Ovary (tissue), 9 donors: ENCODE measurements around the gene GPC6. TPM values are rescaled to one million over a fixed set of nuclear protein-coding genes. Genes with fewer than 3 reads are reported as not detected.

ENCODE experiments used
- DNase-seq, 5 donors: peaks; one replicate each; pipeline ENCODE4 v3.0.0-alpha.2; 2019 to 2020
- H3K27ac ChIP-seq, 2 donors: fragments of 200-600 bp; one replicate each; pipeline versions ENCODE4 v1.5.1 to v1.8.0; 2019 to 2022
- H3K27me3 ChIP-seq: fragments of 200-600 bp; one replicate; pipeline ENCODE4 v1.8.0; 2022
- H3K36me3 ChIP-seq: fragments of 200-600 bp; sonication (generic); one replicate; pipeline ENCODE4 v1.5.1; 2019
- H3K4me1 ChIP-seq: one replicate; pipeline ENCODE4 v1.8.1; 2013; ENCODE audit warnings: mild to moderate bottlenecking, moderate library complexity; ENCODE audit not compliant: insufficient read depth
- H3K4me3 ChIP-seq: fragments of 200-600 bp; sonication (generic); one replicate; pipeline ENCODE4 v1.5.1; 2017
- H3K9me3 ChIP-seq, 2 donors: fragments of 200-600 bp in 1 of 2; sonication (generic) in 1 of 2; one replicate each; pipeline versions ENCODE4 v1.5.1 to v1.8.1; 2013 to 2019; ENCODE audit warnings: mild to moderate bottlenecking in 1 of 2, moderate library complexity in 1 of 2
- CTCF ChIP-seq, 3 donors: fragments of 450-650 bp in 2 of 3; fragments of 200-600 bp in 1 of 3; IDR thresholded peaks; one replicate each; pipeline versions ENCODE4 v1.5.1 to v1.8.0; 2016 to 2022; ENCODE audit warnings: antibody characterized with exemption in 3 of 3, mild to moderate bottlenecking in 1 of 3
- EP300 ChIP-seq: sonication (generic); formaldehyde crosslinking; IDR thresholded peaks from one replicate; pipeline ENCODE4 v1.6.1; 2017; ENCODE audit warnings: antibody characterized with exemption
- POLR2A ChIP-seq: fragments of 450-650 bp; IDR thresholded peaks from one replicate; pipeline ENCODE4 v1.6.1; 2017; ENCODE audit warnings: antibody characterized with exemption, mild to moderate bottlenecking, moderate library complexity
- WGBS, 3 donors: extraction: QIAGEN DNeasy Blood & Tissue Kit in 1 of 3; methylation state at CpG; one replicate each; pipeline versions ENCODE4 v1.1.5 to v1.1.7; 2013 to 2017; 5-methylcytosine and 5-hydroxymethylcytosine counted together
- intact Hi-C, 4 donors: fragments of 100-400 bp; cut with DNase I; formaldehyde crosslinking; loops; one replicate each; pipeline versions ENCODE4 v1.11.0 to v1.15.1; 2022 to 2023
- polyA plus RNA-seq, 2 donors: library from polyadenylated mRNA; stranded (reverse); fragments of 200-250 nt in 1 of 2; fragments of 350-450 nt in 1 of 2; fragmentation: Illumina TruSeq in 1 of 2; extraction: RNeasy Lipid Tissue Mini Kit (QIAGEN cat#74804) in 1 of 2; gene quantifications; one replicate each; pipeline ENCODE4 v1.2.3, GENCODE V29; 2013 to 2014
- total RNA-seq, 7 donors: library from RNA; depleted of rRNA in 2 of 7; stranded (reverse); fragments of >200 nt in 2 of 7; fragmentation: NEBNext Ultra II Directional in 3 of 7; extraction: Animal tissue kit (Norgen Biotek cat#: 25700) in 3 of 7; gene quantifications; one replicate each; pipeline versions ENCODE4 v1.1.0 to v1.2.4, GENCODE V29; 2016 to 2023
- donor health status: DM: no; HTN: no; CAD: no; lungs with moderate emphysema.
- donor health status: DM: no; HTN: no; CAD: no.
- donor health status: Bipolar disorder and iron deficiency.
- donor health status: DM: yes; HTN: yes; CAD: no.
- donor health status: DM: no; HTN: no; CAD: no.
- donor health status: DM: yes; HTN: yes; CAD: no.

Gene GPC6
- total and polyA plus RNA-seq, 9 donors: 4.3 to 22.3 (median 17.9) TPM

DNA sequence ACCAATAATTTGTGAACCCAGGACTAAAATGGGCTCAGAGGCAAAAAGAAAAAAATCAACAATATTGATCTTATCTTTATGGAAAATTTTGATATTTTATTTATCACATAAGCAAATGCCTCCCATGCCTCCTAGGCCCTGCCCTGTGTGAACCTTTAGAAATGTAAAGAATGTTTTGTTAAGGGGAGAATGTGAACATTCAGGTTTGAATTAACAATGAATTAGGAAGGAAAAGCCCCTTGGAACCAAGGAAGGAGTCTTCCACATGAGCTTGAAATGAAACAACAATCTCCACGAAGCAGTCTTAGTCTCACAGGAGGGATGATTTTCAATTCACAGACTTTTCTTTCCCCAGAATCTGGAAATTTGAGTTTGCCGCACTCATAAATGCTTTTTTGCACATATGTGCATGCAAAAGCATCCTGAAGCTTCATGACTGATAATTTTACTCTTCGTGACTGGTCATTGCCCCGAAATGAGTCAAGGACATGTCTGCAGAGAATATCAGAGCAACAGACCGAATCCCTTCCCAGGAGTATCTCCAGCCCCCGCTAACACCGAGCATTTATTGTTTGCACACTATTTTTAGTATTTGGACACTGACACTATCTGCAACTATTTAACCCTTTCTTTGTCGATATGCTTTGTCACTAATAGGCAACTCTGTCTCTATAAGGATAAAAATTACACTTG lies 1117.7 kb downstream of the GPC6 start:
- TF ChIP-seq POLR2A (no peak), CTCF (IDR thresholded peaks at IDR 0.05) (no peak), EP300 (no peak)
- WGBS, 3 donors: 4 to 10% (median 5%) methylated on average over 8 of the region's 8 CpGs
- H3K27ac ChIP-seq: peak overlapping the region in 1 of 2 donors; percentile 58

DNA sequence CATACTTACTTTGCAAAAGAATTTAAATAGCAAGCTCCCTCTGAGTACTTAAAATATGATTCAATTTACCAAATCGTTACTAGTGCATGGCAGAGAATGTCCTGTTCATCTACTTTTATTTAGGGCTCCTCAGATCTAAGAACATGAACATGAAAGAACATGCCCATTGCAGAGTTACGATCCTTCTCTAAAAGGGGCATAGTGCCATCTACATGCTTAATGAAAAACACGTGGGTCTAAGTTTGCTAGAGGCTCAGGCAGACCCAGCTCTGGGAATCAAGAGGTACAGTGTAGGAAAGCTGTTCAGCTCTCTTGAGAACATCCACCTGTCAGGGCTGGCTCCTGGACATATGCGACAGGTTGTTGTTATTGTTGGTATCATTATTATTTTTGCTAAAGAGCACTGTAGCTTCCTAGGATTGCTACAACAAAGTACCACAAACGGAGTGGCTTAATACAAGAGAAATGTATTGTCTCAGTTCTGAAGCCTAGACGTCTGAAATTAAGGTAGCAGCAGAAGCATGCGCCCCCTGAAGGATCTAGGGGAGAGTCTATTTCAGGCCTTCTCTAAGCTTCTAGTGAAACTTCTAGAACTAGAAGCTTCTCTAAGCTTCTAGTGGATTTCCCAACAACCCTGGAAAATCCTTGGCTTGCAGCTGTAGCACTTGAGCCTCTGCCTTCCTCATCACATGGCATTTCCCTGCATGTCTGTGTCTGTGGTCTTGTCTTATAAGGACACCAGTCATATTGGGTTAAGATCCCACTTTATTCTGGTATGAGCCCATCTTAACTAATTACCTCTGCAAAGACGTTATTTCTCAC lies 1119.0 kb downstream of the GPC6 start:
- DNase-seq: no peak
- WGBS, 3 donors: 26 to 34% (median 28%) methylated on average over 8 of the region's 8 CpGs
- no peaks in the 10 kb centered on the region for H3K36me3 ChIP-seq
- no peak overlapping the region for H3K4me3 ChIP-seq
- intact Hi-C loops: no loop called here
- no peaks in the 10 kb centered on the region for H3K27me3 ChIP-seq
- TF ChIP-seq EP300 (no peak), POLR2A (no peak)
- H3K27ac ChIP-seq: no peak overlapping the region
- no peaks in the 10 kb centered on the region for H3K9me3 ChIP-seq
- H3K4me1 ChIP-seq: peaks cover 9% of the 10 kb centered on the region

More for the DNA sequence above, 1117.7 kb downstream of the GPC6 start:
- no peak overlapping the region for H3K4me3 ChIP-seq
- H3K36me3 ChIP-seq: no peaks in the 10 kb centered on the region
- intact Hi-C loops: no loop called here
- peaks cover 9% of the 10 kb centered on the region for H3K4me1 ChIP-seq
- peak in 1 of 5 donors; percentile 24 for DNase-seq
- H3K9me3 ChIP-seq: no peaks in the 10 kb centered on the region
- no peaks in the 10 kb centered on the region for H3K27me3 ChIP-seq

DNA sequence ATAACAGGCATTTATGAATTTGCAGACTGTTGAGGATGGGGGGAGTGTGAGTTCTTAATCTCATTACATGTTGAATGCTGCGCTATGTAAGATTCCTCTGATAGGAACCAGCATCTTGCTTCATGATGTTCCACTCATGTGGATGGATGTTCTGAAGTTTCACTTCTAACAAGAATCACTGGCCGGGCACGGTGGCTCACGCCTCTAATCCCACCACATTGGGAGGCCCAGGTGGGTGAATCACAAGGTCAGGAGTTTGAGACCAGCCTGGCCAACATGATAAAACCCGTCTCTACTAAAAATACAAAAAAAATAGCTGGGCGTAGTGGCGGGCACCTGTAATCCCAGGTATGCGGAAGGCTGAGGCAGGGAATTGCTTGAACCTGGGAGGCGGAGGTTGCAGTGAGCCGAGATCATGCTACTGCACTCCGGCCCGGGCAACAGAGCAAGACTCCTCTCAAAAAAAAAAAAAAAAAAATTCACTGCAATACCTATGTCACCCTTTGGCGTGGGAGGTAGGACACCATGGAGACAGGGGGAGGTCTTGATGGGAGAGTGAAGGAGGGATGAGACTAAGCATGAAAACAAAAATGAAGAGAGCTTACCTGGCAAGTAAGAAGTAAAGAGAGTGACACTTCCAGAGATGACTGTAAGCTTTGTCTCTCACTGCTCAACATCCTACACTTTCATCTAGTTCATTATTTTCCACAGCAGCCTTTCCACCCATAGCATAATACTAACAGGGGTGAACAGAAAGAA lies 1119.8 kb downstream of the GPC6 start:
- Histone ChIP-seq H3K4me3 (no peak overlapping the region), H3K4me1 (peaks cover 9% of the 10 kb centered on the region), H3K9me3 (no peaks in the 10 kb centered on the region), H3K27me3 (no peaks in the 10 kb centered on the region), H3K27ac (no peak overlapping the region), H3K36me3 (no peaks in the 10 kb centered on the region)
- 96 to 98% (median 98%) methylated on average over 13 of the region's 13 CpGs for WGBS, 3 donors
- TF ChIP-seq EP300: no peak
- TF ChIP-seq CTCF (IDR thresholded peaks at IDR 0.05): no peak
- no peak for TF ChIP-seq POLR2A
- no peak for DNase-seq
- intact Hi-C loops: no loop called here

- 79 to 89% (median 83%) methylated on average over 5 of the region's 5 CpGs for WGBS, 3 donors
- DNase-seq: no peak
- Histone ChIP-seq H3K36me3 (no peaks in the 10 kb centered on the region), H3K27ac (no peak overlapping the region), H3K27me3 (no peaks in the 10 kb centered on the region), H3K4me3 (no peak overlapping the region), H3K9me3 (no peaks in the 10 kb centered on the region), H3K4me1 (no peaks in the 10 kb centered on the region)
- intact Hi-C loops: no loop called here
- no peak for TF ChIP-seq CTCF (IDR thresholded peaks at IDR 0.05)
- TF ChIP-seq EP300: no peak
- no peak for TF ChIP-seq POLR2A
These were observed 1124.8 kb downstream of the GPC6 start for GRCh38 chr13:94351292-94351990.
